Astrocyte (in vitro differentiated cells and primary cell): ENCODE measurements around the gene CCDC187. TPM values are rescaled to one million over a fixed set of nuclear protein-coding genes. Genes with fewer than 3 reads are reported as not detected.

Experiments used
- DNase-seq: peaks from one replicate; pipeline ENCODE4 v3.0.0-alpha.2; 2010; ENCODE audit warnings: low read depth
- FAIRE-seq: peaks from 2 replicates; lab custom pipeline; 2011; peaks lifted over from hg19 to GRCh38; lab: Jason Lieb, UNC
- H2AFZ ChIP-seq: 2 replicates; pipeline ENCODE4 v1.6.0; 2012; ENCODE audit warnings: low read depth, low read length, inconsistent platforms
- H3K27ac ChIP-seq: 2 replicates; pipeline ENCODE4 v1.5.1; 2011; ENCODE audit warnings: low read depth, low read length, inconsistent platforms
- H3K27me3 ChIP-seq: 2 replicates; pipeline ENCODE4 v1.6.0; 2011; ENCODE audit warnings: low read length, inconsistent platforms; ENCODE audit not compliant: insufficient read depth
- H3K36me3 ChIP-seq: 2 replicates; pipeline ENCODE4 v1.5.1; 2011; ENCODE audit warnings: low read length, inconsistent platforms; ENCODE audit not compliant: insufficient read depth
- H3K4me1 ChIP-seq: 2 replicates; pipeline ENCODE4 v1.5.1; 2011; ENCODE audit warnings: low read length, inconsistent platforms; ENCODE audit not compliant: insufficient read depth
- H3K4me2 ChIP-seq: 2 replicates; pipeline ENCODE4 v1.6.0; 2012; ENCODE audit warnings: low read length, inconsistent platforms
- H3K4me3 ChIP-seq: 2 replicates; pipeline ENCODE4 v1.5.1; 2011; ENCODE audit warnings: low read depth, mild to moderate bottlenecking, low read length, inconsistent platforms; ENCODE audit not compliant: insufficient read depth
- H3K79me2 ChIP-seq: 2 replicates; pipeline ENCODE4 v1.6.0; 2012; ENCODE audit warnings: mild to moderate bottlenecking, low read length, inconsistent platforms; ENCODE audit not compliant: insufficient read depth
- H3K9ac ChIP-seq: 2 replicates; pipeline ENCODE4 v1.6.0; 2012; ENCODE audit warnings: mild to moderate bottlenecking, low read length, inconsistent platforms
- H3K9me3 ChIP-seq: 2 replicates; pipeline ENCODE4 v1.5.1; 2012; ENCODE audit warnings: low read depth, mild to moderate bottlenecking, low read length, inconsistent platforms; ENCODE audit not compliant: insufficient read depth
- H4K20me1 ChIP-seq: 2 replicates; pipeline ENCODE4 v1.6.0; 2012; ENCODE audit warnings: low read length, inconsistent platforms; ENCODE audit not compliant: insufficient read depth
- H3K27ac Mint-ChIP-seq: one replicate; pipeline ENCODE4 v1.8.0; 2021; ENCODE audit warnings: mild to moderate bottlenecking, mixed read lengths; ENCODE audit not compliant: unreplicated experiment
- H3K27me3 Mint-ChIP-seq: one replicate; pipeline ENCODE4 v1.8.0; 2021; ENCODE audit warnings: low read depth, mixed read lengths; ENCODE audit not compliant: unreplicated experiment
- H3K36me3 Mint-ChIP-seq: one replicate; pipeline ENCODE4 v1.8.0; 2021; ENCODE audit warnings: low read depth, mixed read lengths; ENCODE audit not compliant: unreplicated experiment
- H3K4me1 Mint-ChIP-seq: one replicate; pipeline ENCODE4 v1.8.0; 2021; ENCODE audit warnings: low read depth, mixed read lengths; ENCODE audit not compliant: unreplicated experiment
- H3K4me3 Mint-ChIP-seq: one replicate; pipeline ENCODE4 v1.8.0; 2021; ENCODE audit warnings: mild to moderate bottlenecking, moderate library complexity, mixed read lengths; ENCODE audit not compliant: unreplicated experiment
- H3K9me3 Mint-ChIP-seq: one replicate; pipeline ENCODE4 v1.8.0; 2021; ENCODE audit warnings: mild to moderate bottlenecking, mixed read lengths; ENCODE audit not compliant: unreplicated experiment
- CTCF ChIP-seq: IDR thresholded peaks from 2 replicates; pipeline ENCODE4 v1.5.1; 2011; ENCODE audit warnings: low read depth, mild to moderate bottlenecking, inconsistent platforms, low read length, moderate library complexity; ENCODE audit not compliant: insufficient read depth
- EZH2 ChIP-seq: IDR thresholded peaks from 2 replicates; pipeline ENCODE4 v1.6.1; 2012; ENCODE audit warnings: mild to moderate bottlenecking, low read length, inconsistent platforms; ENCODE audit not compliant: insufficient read depth
- total RNA-seq: library from RNA; stranded (reverse); gene quantifications from 2 replicates; pipeline ENCODE4 v1.2.1, GENCODE V29; 2021

The CCDC187 gene
- total RNA-seq, 1 donor from 2014 or later = 0.09 TPM

GRCh38 chr9:136233868-136234267 lies 70.0 kb downstream of the CCDC187 start:
- H3K9me3 ChIP-seq = no peaks in the 10 kb centered on the region
- H3K4me2 ChIP-seq = no peak overlapping the region
- Mint-ChIP-seq H3K4me1 (peaks cover 12% of the 10 kb centered on the region), H3K9me3 (no peaks in the 10 kb centered on the region), H3K36me3 (peaks cover 19% of the 10 kb centered on the region), H3K4me3 (no peak overlapping the region), H3K27ac (no peak overlapping the region), H3K27me3 (no peaks in the 10 kb centered on the region)
- peaks cover 73% of the 10 kb centered on the region for H4K20me1 ChIP-seq
- no peak for FAIRE-seq
- H2AFZ ChIP-seq = no peak overlapping the region
- TF ChIP-seq CTCF = no peak
- TF ChIP-seq EZH2 = no peak
- no peaks in the 10 kb centered on the region for H3K27me3 ChIP-seq
- peaks cover 9% of the 10 kb centered on the region for H3K4me1 ChIP-seq
- H3K4me3 ChIP-seq = no peak overlapping the region
- no peak overlapping the region for H3K9ac ChIP-seq
- H3K27ac ChIP-seq = no peak overlapping the region
- H3K36me3 ChIP-seq = no peaks in the 10 kb centered on the region
- no peak for DNase-seq
- peaks cover 25% of the 10 kb centered on the region for H3K79me2 ChIP-seq

- Histone ChIP-seq H3K4me3 (no peak overlapping the region), H3K79me2 (peaks cover 21% of the 10 kb centered on the region), H3K27ac (no peak overlapping the region), H3K9ac (no peak overlapping the region), H4K20me1 (peaks cover 68% of the 10 kb centered on the region), H3K9me3 (no peaks in the 10 kb centered on the region), H3K27me3 (no peaks in the 10 kb centered on the region), H3K36me3 (no peaks in the 10 kb centered on the region), H2AFZ (no peak overlapping the region), H3K4me2 (no peak overlapping the region), H3K4me1 (peaks cover 14% of the 10 kb centered on the region)
- TF ChIP-seq CTCF (no peak), EZH2 (no peak)
- H3K36me3 Mint-ChIP-seq = peaks cover 19% of the 10 kb centered on the region
- H3K27me3 Mint-ChIP-seq = no peaks in the 10 kb centered on the region
- no peak overlapping the region for H3K27ac Mint-ChIP-seq
- peaks cover 14% of the 10 kb centered on the region for H3K4me1 Mint-ChIP-seq
- H3K4me3 Mint-ChIP-seq = no peak overlapping the region
- no peak for DNase-seq
- H3K9me3 Mint-ChIP-seq = no peaks in the 10 kb centered on the region
- no peak for FAIRE-seq
Observed at GRCh38 chr9:136233411-136233810, 70.5 kb downstream of the CCDC187 start.

DNA sequence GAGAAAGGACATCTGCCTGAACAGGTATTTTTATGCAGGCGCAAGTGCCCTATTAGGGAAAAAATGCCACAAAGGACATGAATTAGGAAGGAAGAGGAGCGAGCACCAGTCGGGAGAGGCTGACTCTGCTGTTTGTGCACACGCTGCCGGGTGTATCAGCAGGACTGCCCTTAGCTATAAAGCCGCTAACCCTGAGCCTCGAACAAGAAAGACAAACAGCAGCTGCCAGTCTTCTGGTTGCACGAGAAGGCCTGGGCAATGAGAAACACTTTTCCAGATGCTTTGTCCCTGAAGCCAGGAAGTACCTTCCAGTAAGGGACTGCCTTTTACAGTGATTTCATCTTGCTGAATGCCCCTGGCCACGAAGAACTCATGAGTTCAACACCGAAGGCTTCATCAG lies 70.9 kb downstream of the CCDC187 start:
- H3K9me3 Mint-ChIP-seq = no peaks in the 10 kb centered on the region
- H3K4me2 ChIP-seq = no peak overlapping the region
- H3K4me1 Mint-ChIP-seq = peaks cover 14% of the 10 kb centered on the region
- TF ChIP-seq EZH2 (no peak), CTCF (no peak)
- no peaks in the 10 kb centered on the region for H3K27me3 Mint-ChIP-seq
- no peak overlapping the region for H3K4me3 ChIP-seq
- no peak overlapping the region for H3K27ac ChIP-seq
- H2AFZ ChIP-seq = no peak overlapping the region
- H3K4me1 ChIP-seq = peaks cover 18% of the 10 kb centered on the region
- H3K9me3 ChIP-seq = no peaks in the 10 kb centered on the region
- H3K36me3 ChIP-seq = no peaks in the 10 kb centered on the region
- H3K36me3 Mint-ChIP-seq = peaks cover 19% of the 10 kb centered on the region
- H3K4me3 Mint-ChIP-seq = no peak overlapping the region
- no peak for FAIRE-seq
- H3K79me2 ChIP-seq = peaks cover 16% of the 10 kb centered on the region
- H3K27me3 ChIP-seq = no peaks in the 10 kb centered on the region
- DNase-seq = no peak
- no peak overlapping the region for H3K27ac Mint-ChIP-seq
- no peak overlapping the region for H3K9ac ChIP-seq
- H4K20me1 ChIP-seq = peaks cover 64% of the 10 kb centered on the region
